HG03469 (cell line): Measurements from ENCODE around the gene RNASET2.
"Not testable (repeated sequence)": the region's sequence is repeated elsewhere in the genome, so short reads cannot be mapped to it uniquely, and the experiment has no call there.

Experiments used
- ATAC-seq: cut with Tn5 transposase; IDR thresholded peaks from one replicate; pipeline ENCODE4 v1.9.1; 2021; ENCODE audit warnings: mild to moderate bottlenecking, moderate library complexity, moderate number of reproducible peaks; ENCODE audit not compliant: unreplicated experiment

Gene RNASET2

DNA sequence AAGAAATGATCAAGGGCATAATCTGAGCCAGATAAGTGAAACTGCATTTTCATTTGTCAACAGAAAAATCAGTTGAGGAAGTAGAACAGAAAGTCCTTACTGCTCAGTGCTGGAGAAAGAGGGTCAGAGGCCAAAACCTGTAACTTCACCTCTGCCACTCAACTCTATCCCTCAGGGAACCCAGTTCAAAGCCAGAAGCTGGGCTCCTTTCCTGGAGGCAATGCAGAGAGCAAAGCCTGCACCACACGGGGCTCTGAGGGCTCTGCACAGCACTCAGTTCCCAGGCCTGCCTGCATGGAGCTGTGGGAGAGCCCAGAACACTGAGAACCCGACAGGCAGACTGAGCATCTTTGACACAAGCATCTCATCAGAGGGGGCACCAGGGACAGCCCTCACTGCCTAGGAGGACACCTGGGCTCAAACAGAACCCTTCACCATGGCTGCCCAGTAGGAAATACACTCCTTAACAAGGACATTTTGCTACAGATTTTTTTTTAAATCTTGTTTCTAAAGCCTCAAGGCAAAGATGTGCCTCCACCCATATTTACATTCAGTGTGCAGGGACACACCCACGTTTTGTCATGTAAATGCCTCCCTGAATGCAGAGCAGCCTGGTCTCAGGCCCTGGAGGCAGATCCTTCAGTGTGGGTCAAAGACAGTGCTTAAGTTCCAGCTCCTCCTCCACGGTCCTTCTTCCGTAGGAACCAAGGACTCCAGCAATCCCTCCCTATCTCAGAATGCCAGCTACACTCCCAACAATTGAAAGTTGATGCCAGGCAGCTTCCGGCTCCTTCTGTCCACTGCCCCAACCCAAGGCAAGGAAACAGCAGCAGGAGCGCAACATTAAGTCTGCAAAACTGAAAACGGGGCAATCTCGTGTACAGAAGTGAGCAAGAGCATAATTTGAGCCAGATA lies 6.6 kb downstream of the RNASET2 start:
- ATAC-seq: no peak

DNA sequence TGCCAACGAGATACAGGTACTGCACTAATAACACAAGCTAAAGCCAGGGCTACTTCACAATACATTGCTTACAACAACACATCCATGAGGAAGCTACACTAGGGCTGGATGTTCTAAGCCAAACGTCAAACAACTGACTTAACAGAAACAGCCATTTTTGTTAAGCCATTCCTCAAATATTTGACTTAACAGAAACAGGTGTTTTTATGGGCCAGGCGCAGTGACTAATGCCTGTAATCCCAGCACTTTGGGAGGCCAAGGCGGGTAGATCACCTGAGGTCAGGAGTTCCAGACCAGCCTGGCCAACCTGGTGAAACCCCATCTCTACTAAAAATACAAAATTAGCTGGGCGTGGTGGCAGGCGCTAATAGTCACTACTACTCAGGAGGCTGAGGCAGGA lies 7.6 kb downstream of the RNASET2 start:
- ATAC-seq: not testable (repeated sequence)

DNA sequence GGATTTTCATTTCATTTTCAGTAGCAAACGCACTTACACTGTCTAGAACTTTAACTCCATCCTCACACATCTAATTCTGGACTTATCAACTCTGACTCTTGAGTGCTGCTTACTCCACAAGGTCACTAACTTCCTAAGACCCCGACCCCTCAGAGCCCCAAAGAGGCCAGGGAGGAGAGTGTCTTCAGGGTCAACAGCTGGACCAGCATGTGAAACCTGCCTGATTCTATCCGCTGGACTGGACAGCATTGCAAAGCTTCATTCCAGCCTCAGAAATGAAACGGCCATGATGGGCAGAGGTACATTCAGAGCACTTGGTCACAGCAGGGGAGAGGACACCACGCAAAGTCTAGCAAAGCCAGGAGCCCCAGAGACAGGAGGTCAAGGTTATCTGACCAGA lies 9.1 kb downstream of the RNASET2 start:
- ATAC-seq: no peak

DNA sequence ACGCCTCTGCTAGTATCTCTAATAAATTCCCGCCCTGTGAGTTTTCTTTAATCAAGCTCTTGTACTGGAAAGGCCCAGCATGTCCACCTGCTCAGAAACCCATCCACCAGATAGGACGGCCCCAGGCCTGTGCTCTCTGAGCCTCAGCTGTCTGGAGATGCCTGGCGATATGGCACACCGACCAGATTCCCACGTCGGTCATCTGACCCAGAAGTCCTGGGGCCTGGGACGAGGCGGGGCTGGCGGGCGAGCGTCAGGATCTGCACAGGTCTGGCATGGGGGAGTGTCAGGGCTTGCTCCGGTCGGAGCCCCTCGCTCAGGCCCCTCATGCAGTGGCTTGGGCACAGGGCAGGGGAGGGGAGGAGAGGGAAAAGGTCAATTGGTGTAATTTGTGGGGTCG lies 10.2 kb downstream of the RNASET2 start:
- ATAC-seq: no peak

DNA sequence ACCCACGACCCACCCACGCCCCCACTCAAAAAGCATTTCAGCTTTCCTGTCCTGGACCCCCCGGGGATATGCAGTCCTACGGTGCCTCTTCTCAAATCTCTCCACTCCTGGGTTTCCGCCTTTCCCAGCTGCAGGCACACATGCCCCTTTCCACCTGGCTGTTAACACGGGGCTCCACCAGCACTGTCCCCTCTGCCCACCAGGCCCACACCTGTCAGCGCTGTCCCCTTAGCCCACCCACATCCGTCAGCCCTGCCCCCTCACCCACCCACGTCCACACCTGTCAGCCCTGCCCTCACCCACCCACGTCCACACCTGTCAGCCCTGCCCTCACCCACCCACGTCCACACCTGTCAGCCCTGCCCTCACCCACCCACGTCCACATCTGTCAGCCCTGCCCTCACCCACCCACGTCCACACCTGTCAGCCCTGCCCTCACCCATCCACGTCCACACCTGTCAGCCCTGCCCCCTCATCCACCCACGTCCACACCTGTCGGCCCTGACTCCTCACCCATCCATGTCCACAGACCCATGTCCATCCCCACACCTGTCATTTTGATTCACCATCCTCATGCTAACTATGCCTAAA lies 11.6 kb downstream of the RNASET2 start:
- no peak for ATAC-seq

DNA sequence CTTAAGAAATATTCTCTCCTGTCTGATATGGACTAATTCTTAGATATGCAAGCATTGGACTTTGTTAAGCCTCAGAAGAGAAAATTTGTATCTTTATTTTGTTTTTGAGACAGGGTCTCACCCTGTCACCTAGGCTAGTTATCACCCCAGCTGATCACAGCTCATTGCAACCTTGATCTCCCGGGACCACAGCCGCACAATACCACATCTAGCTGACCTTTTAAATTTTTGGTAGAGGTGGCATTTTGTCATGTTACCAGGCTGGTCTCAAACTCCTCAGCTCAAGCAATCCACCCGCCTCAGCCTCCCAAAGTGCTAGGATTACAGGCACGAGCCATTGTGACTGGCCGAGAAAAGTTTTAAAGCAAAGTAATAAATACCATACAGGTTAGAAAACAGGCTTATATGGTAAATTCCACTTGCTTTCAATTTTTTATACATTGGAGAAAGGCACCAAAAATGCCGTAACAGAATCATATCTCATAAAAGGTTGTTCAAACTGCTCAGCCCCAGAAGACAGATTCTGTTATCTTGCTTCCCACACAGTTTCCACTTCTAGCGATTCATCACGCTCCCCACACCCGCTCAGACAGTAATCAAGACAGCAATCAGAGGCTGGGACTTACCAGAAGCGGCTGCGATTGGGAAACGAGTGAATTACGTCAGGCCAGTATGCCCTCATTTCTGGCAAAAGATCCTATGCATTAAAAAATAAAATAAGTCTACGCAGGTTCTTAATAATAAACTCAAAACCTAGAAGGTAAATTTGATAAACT lies 13.8 kb downstream of the RNASET2 start:
- ATAC-seq: no peak

DNA sequence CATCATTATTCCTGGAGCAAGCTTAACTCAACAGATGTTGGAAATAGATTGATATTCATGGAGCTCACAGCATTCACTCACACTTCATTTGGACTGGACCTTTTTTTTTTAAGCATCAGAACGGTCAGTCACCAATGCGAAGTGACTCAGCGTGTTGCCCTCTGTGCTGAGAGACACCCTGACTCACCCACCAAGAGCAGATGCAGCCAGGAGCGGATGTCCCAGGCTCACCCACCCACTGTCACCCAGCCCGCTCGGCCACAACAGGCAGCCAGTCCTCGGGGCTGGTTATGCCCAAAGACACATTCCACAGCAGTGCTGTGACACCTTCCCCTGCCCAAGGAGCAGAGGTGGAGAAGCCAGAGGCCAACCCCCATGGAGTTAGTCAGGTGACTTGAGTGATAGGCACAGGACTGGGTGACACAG lies 15.7 kb downstream of the RNASET2 start:
- no peak for ATAC-seq

DNA sequence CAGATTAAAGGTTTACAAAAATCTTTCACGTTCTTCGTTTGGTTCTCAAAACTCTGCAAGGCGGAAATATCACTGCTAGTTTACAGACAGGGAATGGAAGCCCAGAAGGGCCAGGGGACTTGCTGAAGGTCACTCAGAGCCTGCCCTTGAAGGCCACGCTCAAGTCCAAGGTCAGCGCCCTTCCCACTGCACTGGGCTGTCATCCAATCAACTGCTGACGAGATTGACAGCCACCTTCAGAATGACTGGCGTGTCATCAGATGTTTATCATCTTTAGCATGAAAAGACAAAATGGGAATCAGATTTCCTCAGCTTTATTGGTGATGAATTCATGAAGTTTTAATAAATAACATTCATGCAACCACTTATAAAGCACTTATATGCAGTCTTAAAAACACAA lies 16.5 kb downstream of the RNASET2 start:
- no peak for ATAC-seq

DNA sequence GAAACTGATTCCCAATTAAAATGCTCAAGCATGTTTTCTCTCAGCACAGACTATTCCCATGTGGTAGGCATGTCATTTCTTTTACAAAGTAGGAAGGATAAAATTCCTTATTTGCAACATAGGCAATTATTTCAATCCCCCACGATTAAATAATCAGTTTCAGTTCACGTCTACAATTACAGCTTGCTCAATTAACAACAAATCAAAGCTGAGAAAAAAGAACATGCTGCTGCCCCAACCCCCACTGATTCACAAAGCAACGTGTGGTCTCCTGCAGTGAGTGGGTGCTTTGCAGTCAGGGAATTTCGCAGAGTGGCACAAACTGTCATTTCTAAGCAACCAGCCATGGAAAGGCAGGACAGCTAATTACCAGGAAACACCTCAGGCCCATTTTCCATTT lies 17.0 kb downstream of the RNASET2 start:
- no peak for ATAC-seq

DNA sequence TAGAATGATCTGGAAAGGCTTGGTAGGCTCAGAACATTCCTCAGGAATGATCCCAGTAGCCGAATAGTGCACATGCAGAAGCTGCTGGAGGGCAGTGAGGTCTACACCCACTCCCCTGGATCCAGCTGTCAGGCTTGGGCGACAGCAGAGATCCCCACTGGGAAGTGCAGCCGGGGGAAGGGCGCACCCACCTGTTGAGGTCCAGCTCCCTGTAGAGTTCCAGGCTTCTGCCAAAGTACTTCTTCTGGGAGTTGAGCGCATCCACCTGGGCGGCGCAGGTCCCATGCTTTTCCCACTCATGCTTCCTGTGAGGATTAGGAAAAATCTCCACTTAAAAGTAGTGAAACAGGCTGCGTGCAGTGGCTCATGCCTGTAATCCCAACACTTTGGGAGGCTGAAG lies 17.6 kb downstream of the RNASET2 start:
- no peak for ATAC-seq

DNA sequence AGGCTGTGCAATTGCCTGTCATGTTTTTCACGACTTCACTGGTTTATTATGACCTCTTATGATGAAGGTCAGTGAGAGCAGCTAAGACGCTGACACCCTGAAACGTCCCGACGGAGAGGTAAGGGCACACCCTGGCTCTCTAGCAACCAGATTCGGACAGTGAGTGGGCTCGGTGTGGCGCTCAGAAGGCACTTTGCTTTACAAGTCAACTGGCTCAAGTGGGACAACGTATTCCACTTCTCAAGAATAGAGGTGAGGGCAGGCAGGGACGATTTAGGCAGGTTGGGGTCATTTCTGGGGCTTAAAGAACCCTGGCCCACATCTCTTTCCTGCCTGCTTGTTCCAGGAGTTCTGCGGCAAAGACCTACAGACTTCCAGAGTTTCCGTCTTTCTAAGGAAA lies 18.2 kb downstream of the RNASET2 start:
- no peak for ATAC-seq

DNA sequence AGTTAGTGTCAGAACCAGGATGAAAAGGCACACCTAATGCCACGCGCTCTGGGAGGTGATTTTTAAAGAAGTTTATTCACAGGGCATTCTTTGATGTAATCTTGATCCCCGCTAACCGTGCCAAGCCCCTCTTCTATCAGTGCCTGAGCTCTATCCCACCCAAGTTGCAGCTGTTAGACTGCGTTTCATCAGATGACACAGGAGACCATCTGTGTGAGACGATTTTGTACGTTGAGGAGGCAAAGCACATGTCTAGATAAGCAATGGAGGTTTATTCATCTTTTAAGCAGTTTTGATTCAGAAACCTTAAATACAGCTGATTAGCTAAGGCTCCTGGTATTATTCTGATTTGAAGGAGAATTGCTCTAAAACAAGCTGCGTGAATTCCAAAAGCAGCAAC lies 18.6 kb downstream of the RNASET2 start:
- no peak for ATAC-seq

DNA sequence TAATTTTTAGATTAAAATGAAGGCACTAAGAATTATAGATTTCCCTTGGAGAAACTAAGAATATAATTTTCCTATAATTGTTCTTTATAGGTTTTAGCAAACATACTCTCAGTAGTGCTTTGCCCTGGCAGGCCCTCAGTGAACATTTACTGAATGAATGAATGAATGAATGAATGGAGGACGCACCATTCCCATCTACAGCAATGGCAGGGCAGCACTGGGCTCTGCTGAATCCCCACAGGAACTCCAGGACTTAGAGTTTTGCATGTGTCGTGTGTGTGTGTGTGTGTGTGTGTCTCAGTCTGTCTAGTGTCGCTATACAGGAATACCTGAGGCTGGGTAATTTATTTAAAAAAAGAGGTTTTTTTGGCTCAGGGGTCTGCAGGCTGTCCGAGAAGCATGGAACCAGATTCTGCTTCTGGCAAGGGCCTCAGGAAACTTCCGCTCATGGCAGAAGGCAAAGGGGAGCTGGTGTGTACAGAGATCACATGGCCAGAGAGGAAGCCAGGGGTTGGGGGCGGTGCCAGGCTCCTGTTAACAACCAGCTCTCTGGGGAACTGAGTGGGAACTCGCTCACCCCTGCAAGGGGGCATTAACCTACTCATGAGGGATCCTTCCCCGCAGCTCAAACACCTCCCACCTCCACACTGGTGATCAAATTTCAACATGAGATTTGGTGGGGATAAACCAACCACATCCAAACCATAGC lies 20.1 kb downstream of the RNASET2 start:
- ATAC-seq: no peak

DNA sequence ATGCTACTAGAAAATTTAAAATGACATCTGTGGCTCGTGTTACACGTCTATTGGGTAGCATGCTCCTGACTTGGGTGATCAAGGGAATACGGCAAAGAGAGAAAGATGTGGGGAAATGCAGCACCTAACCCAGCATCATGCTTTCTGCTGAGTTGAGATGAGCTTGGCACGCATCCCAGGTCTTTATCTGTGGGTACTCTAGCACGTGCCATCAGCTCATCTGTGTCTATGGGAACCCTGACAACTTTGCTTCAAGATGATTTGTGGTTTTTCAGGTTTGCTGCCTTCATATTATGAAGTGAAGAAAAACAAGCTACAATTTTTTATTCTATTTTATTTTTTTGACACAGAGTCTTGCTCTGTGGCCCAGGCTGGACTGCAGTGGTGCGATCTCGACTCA lies 21.0 kb downstream of the RNASET2 start:
- no peak for ATAC-seq

DNA sequence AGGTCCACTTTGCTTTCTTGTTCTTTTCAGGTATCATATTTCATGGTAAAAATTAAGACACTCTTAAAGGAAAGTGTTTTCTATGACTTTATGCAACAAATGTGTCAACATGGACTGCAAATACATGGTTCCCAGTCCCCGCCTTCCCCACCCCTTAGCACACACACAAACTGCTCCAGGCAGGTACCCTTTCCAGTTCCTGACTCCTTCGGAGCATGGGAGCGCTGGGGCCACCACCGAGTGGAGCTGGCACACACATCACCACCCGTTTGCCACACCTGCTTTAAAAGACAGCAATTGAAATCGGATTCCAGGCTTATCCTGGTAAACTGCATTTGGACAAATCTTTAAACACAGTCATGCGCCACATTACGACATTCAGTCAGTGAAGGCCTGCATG lies 22.2 kb downstream of the RNASET2 start:
- ATAC-seq: no peak

DNA sequence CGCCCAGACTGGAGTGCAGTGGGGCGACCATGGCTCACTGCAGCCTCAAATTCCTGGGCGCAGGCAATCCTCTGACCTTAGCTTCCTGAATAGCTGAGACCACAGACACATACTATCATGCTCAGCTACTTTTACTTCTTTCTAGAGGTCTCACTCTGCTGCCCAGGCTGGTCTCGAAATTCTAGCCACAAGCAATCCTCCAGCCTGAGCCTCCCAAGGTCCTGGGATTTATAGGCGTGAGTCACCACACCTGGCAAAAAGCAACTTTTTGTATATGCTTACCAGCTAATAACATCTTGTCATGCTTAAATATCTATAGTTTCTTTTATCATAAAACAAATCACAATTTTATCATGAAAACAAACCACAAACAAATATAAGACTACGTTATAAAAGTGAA lies 23.0 kb downstream of the RNASET2 start:
- ATAC-seq: no peak

DNA sequence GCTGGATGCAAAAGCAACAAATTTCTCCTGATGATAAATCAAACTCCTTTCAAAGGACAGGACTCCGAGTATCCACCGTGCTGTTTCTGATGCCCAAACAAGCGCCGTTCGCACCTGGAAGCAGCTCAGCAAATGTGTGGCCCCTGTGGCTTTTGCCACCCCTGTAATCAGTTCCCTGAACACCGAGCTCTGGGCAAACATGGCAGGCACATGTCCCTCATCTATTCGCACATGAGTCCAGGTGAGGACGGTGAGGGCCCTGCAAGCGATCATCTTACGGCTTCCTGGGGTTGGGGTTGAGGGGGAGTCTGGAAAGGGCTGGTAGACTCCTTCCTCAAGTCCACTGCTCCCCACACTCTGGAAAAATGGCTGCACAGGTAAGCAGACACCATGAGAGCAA lies 23.7 kb downstream of the RNASET2 start:
- no peak for ATAC-seq

DNA sequence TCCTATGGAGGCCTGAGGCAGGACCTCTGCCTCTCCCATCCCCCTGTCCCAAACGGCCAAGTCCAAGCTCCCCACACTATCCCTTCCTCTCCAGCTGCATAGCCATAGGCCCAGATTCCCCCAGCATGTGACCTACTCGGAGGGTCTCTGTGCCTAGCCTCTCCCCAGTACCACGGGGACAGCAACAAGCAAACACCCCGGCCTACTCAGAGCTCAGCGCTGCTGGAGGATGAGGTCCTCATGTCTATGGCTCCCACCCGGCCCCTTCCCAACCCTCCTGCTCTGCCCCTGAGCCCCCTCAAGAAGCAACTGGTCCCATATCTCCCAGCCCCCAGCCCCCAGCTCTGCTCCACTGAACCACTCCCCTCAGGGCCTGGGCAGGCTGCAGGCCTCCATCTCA lies 24.2 kb downstream of the RNASET2 start:
- no peak for ATAC-seq

DNA sequence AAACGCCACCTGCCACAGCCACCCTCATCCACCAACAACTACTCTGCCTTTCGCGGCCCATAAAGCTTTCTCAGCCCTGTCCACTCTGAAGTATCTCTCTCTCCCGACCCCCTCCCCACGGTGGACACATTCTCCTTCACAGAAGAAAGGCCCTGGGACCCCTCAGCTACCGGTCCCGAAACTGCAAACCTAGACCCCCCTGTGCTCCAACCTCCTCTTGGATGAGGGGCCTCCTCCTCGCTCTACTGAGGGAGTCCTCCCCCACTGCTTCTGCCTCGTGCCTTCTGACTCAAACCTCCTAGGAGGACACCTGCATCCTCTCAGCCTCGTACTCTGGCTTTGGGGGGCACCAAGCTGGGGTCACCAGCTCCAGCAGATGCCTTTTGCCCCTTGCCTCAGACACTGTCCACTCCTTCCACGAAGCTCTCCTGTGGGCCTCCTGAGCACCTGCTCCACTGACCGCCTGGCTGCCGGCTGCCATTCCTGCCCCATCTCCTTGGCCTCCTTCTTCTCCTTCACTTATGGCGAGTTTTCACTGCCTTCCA lies 24.9 kb downstream of the RNASET2 start:
- ATAC-seq: no peak

DNA sequence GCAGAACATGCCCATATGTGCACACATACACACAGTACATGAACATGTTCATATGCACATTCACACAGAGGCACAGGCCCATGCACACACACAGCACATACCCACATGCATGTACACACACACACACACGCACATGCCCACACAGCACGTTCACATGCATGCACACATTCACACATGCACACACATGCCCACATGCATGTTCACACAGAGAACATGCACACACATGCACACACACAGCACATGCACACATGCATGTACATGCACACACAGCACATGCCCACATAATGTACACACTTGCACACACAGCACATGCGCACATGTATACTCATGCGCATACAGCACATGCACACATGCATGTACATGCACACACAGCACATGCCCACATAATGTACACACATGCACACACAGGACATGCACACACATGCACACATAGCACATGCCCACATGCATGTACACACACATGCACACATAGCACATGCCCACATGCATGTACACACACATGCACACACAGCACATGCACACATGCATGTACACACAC lies 25.9 kb downstream of the RNASET2 start:
- no peak for ATAC-seq
